Cerebellar cortex (tissue), 1 donor: ENCODE measurements around the gene TTC22.
A peak's percentile ranks its signal among the peaks of the same experiment; 100 is the strongest.

Source experiments
- DNase-seq: peaks from one replicate; pipeline ENCODE4 v3.0.0-alpha.2; 2015; ENCODE audit warnings: low spot score

The TTC22 gene

GRCh38 chr1:54834007-54834541 is 33.0 kb upstream of the TTC22 start:
- DNase-seq, result no peak

GRCh38 chr1:54833121-54833520 is 32.0 kb upstream of the TTC22 start:
- DNase-seq, result no peak

- no peak for DNase-seq
These were observed 25.2 kb upstream of the TTC22 start for GRCh38 chr1:54826226-54826816.

GRCh38 chr1:54825696-54826095 is 24.6 kb upstream of the TTC22 start:
- DNase-seq, result no peak

GRCh38 chr1:54823670-54824069 is 22.5 kb upstream of the TTC22 start:
- no peak for DNase-seq

- no peak for DNase-seq
These were observed 18.6 kb upstream of the TTC22 start for GRCh38 chr1:54819733-54820132.

- DNase-seq, result no peak
These were observed 18.0 kb upstream of the TTC22 start for GRCh38 chr1:54819195-54819536.

GRCh38 chr1:54818461-54819194 is 17.5 kb upstream of the TTC22 start:
- DNase-seq, result no peak

- DNase-seq, result no peak
These were observed 15.8 kb upstream of the TTC22 start for GRCh38 chr1:54816951-54817350.

GRCh38 chr1:54816130-54816529 is 15.0 kb upstream of the TTC22 start:
- DNase-seq, result no peak

- no peak for DNase-seq
These were observed 14.2 kb upstream of the TTC22 start for GRCh38 chr1:54815086-54815876.

- no peak for DNase-seq
These were observed 13.4 kb upstream of the TTC22 start for GRCh38 chr1:54814571-54814970.

- no peak for DNase-seq
These were observed 13.0 kb upstream of the TTC22 start for GRCh38 chr1:54814126-54814498.

GRCh38 chr1:54813485-54814125 is 12.5 kb upstream of the TTC22 start:
- no peak for DNase-seq

GRCh38 chr1:54812801-54813484 is 11.8 kb upstream of the TTC22 start:
- DNase-seq, result no peak

GRCh38 chr1:54811739-54812655 is 10.9 kb upstream of the TTC22 start:
- DNase-seq, result no peak

GRCh38 chr1:54811066-54811465 is 9.9 kb upstream of the TTC22 start:
- no peak for DNase-seq

GRCh38 chr1:54810153-54810942 is 9.2 kb upstream of the TTC22 start:
- peak; percentile 73 for DNase-seq

GRCh38 chr1:54809496-54810074 is 8.5 kb upstream of the TTC22 start:
- DNase-seq, result no peak
